ENCODE measurements around the gene SATB2.

SATB2 gene

DNA sequence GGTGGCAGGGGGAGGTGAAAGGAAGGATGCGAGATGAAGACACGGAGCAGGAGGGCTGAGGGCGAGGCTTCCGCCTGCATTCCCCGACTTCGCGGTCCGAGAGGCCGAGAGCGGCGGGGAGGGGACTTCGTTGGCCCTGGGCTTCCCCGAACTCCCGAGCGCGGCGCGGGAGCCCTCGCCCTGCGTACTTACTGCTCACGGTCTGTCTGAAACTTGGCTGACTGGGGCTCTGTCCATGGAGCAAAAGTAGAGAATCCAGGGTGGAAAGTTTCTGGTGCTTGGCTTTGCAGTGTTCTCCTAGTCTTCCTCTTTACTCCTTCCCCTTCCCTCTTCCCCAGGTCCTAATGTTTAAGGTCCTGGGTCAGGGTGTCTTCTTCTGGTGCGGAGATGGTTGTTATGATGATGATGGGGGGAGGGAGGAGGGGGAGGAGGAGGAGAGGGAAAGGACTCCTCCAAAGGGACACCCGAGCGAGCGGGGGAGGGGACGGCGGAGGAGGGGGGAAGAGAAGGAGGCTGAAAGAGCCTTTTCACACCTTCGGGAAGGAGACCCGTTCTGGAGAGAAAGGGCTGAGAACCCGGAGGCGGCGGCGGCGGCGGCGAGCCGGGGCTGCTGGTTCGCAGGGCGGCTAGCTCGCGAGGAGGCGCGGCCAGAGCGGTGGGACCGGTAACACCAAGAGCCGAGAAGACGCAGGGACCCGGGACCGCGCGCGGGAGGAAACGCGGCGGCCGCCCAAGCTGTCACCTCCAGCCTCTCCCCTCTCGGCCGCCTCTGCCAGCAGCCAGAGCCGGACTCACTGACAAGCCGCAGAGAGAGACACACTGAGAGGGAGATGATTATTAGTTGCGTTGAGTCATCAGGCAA lies at the start of gene SATB2:
SATB2 (minus strand) TSS at position 793 of the 862 bp plus-strand sequence. CDS start 1,902 bp downstream, outside the sequence.
- no peak for DNase-seq

DNA sequence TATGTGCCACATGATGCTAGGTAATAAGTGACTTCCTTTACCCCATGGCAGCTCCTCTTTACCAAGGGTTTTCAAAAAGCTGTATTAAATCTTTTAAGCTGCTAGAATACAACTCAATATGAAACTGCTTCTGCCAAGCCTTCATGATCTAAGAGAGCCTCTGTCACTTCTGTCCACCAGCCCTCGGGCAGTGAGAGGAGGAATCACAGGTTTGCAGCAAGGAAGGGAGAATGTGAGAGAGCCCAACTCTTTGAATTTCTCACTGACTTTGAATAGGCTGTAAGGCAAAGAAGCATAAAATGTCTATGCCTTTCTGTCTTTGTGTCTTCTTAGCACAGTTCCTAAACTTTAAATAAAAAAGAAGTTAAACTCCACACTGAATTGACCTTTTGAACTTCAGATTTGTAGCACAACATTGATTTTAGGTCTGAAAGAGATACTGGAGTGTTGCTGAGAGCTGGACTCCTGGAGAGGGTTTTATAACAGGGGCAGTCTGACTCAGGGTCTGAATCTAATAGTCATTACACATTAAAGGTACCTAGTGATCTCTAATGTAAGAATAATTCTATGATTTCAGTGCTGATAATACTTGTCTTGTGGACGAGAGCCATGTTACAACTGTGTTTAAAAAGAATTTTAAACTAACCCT lies 48.1 kb upstream of the SATB2 start:
- DNase-seq: no peak

DNA sequence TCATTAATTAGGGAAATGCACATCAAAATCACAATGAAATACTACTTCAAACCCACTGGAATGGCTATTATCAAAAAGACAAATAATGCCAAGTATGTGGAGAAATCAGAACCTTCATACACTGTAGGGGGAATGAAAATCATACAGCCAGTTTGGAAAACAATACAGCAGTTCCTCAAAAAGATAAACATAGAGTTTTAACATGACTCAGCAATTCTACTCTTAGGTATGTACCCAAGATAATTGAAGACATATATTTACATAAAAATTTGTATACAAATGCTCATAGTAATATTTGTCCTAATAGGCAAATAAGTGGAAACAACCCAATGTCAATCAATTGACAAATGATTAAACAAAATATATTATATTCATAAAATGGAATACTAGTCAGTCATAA lies 45.4 kb upstream of the SATB2 start:
- no peak for DNase-seq

DNA sequence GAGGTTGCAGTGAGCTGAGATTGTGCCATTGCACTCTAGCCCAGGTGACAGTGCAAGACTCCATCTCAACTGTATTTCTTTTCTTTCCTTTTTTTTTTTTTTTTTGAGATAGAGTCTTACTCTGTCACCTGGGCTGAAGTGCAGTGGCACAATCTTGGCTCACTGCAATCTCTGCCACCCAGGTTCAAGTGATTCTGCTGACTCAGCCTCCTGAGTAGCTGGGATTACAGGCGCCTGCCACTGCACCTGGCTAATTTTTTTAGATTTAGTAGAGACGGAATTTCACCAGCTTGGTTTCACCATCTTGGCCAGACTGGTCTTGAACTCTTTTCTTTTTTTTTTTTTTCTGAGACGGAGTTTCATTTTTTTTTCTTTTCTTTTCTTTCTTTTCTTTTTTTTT lies 41.3 kb upstream of the SATB2 start:
- no peak for DNase-seq

DNA sequence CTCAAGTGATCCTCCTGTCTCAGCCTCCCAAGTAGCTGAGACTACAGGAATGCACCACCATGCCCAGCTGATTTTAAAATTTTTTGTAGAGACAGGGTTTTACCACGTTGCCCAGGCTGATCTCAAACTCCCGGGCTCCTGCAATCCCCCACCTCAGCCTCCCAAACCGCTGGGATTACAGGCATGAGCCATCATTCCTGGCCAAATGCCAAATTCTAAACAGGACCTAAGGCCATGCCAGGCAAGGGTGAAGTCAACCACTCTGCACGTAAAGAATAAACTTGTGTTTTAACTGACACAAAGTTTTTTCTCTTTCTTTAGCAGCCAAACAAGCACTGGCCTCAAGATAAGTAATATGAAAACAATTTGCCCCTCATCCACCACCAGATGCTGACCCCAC lies 37.4 kb upstream of the SATB2 start:
- DNase-seq: no peak

DNA sequence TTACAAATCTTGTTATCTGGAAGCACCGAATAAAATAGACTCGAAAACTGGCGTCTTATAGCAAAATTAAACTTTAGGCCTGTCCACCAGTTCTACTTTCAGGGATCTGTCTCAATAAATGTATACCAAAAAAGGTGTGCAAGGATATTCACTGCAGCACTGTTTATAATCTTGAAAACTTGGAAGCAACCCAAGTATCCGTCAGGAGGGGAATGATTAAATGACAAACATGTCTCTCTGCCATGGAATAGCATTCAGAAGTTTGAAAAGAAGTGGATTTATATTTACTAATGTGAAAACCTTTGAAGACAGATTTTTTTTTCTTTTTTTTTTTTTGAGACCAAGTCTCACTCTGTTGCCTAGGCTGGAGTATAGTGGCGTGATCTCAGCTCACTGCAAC lies 32.3 kb upstream of the SATB2 start:
- DNase-seq: no peak

DNA sequence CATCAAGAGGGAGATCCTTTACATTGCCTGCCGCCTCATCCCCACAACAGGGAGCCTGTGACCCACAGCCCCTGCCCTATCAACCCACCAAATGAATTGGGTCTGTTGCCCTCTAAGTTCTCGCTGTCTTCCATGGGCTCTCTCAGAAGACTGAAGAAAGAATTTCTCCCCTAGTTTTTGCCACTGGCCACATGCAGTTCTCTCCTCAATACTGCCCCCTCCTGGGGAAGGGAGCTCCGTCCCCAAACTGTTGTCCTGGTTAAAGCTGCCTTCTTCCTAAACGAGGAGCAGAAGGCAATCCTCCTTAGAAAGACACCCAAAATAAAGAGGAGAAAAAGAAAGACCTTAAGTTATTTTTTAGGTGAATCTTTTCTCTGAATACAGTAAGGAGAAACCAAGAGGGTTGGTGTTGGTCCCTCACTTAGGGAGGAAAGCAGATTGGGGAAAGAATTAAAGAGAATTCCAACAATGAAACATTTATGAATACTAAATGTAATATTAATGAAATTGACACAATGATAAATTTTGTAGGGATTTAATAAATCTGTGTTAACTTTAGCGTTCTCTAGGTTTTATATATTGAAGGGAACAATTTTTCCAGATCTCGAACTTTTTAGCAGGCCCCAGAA lies 31.1 kb upstream of the SATB2 start:
- peak; percentile 4 for DNase-seq

DNA sequence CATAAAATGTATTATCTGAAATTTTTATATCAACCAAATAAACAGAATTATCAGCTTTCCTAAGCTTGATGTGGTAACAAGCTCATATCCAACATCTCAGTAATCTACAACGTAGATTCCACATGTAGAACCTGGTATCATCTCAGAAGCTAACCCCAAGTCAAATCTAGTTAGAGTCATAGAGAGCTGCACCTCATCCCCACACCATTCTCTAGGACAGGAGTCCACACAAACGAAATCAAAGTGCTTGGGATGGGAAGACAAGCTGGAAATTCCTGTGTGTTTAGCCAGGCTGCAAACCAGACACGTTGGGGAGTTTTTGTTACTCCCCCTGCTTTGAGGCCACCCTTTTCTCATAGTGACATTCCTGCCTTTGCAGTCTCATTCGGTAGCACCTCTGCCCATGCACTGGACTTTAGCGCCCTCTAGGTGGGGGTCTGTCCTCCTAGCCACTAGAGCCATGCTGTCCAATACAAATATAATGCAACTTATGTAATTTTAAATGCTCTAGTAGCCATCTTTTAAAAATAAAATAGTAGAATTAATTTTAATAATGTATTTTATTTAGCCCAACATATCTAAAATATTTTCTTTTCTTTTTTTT lies 28.1 kb upstream of the SATB2 start:
- peak; percentile 16 for DNase-seq

DNA sequence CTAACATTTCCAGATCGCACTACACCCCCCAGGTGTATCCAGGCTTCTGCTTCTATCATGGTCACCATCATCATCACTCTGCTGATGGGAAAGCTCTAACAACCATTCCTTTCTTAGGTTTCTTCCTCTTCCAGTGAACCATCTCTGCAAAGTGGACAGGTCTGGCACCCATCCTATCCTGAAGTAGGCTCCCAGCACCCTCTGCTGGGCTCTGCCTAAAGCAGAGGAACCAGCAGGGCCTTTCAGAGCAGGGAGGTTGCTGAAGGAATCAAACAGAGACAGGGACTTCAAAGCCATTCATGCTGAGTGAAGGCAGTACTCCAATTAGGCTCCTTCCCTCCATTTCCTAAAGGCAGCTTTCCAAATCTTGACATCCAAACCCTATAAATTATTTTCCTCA lies 27.2 kb upstream of the SATB2 start:
- DNase-seq: no peak

DNA sequence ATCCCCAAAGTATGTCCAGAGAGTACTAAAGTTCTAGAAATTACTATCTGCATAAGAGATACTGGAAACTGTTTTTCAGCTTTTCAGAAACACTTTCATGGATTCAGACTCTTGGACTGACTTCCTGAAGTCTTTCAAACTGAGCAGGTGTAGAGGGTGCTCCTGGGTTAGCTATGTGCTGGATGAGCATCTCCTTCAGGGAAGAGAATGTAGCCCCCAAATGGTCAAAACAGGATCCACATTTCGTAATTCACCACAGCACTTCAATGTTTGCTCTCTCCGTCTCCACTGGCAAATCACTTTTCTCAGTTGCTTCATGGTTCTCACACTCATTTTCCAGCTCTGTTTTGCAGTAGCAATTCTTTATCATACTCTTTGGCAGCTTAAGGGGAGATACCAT lies 23.2 kb upstream of the SATB2 start:
- no peak for DNase-seq

DNA sequence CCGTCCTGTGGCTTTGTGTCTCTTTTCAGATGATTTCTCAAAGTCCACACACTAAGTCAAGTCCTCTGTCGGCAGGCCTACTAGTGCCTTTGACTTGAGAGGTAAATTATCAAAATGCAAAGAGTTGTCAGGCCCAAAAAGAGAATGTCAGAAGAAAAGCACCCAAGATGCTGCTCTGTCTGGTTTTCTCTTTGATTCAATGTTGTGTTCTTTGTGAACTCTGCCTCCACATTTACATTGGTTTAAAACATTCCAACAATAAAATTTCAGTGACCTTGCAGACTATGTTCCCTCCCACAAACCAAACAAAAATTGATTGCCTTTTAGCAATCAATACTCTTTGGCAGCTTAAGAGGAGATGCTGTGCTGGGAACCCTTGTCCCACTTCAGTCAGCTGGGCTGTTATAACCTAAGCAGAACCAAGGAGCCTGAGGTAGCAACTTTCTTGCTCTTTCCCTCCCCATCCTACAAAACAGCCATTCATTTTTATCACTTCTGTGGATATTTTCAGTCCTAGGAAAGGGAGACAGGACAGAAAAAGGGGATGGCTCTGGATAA lies 19.6 kb upstream of the SATB2 start:
- no peak for DNase-seq

DNA sequence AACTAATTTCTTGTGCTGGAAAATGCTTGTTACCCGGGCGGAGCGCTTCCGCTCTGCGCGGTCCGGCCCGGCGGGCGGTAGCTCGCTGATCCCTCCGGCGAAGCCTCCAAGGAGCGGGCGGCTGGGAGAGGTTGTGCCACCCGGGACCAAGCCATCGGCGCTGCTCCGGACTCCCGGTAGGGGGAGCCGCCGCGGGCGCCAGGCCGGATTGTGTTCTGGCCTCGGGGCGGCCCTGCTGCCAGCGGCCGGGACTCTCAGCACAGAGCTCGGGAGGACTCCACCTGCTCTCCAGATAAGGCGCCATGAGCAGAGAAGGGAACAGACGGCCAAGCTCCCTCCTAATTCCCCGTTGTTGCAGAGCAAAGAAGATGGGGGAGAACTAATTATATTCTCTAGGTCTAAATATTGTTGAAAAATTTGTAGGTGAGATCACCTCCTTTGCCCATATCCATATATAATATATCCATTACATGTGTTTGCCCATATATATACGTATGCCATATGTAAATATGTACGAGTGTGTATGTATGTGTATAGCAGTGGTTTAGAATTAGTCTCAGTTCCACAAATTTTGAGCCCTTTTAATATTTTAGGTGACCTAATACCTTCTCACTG lies 13.8 kb upstream of the SATB2 start:
- no peak for DNase-seq

DNA sequence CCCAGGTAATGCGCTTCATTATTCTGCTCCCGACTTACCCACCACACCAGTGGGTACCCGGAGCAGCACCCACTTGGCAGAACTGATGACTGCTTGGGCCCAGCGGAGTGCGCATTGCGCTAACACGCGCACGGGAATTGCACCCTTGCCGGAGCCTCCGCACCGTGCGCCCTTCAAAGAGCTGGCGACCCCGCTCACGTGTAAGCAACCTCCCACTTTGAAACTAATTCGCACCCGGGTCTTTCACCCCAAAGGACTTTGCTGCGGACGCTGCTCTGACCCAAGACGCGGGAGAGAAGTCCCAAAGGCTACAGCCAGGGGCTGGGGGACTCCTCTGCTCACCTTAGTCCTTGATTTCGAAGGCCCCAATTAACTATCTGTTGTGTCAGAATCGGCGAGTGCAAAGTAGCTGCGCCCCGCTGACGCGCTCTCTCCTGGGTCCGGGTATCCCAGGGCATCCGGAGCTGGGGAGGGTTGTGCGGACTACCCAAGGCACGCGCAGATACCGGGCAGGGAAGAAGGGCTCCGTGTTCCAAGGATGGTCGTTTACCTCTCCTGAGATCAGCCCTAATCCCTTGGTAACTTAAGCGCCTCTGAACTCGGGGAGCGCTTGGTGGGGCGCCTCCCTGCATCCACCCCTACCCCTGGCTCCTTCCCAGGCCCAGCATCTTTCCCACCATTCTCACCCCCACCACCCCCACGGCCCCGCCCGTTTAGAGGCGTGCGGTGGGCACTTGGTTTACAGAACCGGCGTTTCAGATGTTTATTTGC lies 13.1 kb upstream of the SATB2 start:
- no peak for DNase-seq

DNA sequence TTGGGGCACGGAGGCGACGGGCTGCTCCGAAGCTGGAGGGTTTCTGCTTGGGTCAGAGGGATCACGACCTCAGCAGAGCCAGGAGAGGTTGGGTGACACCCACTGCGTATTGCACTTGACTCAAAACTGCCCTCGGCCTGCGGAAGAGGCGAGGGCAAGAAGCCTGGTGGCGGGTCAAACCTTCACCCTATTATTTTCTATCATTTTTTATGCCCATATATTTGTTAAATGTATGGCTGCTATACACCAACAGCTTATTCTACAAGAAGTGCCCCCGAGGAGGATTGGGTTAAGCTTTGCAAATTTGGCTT lies 12.6 kb upstream of the SATB2 start:
- no peak for DNase-seq

DNA sequence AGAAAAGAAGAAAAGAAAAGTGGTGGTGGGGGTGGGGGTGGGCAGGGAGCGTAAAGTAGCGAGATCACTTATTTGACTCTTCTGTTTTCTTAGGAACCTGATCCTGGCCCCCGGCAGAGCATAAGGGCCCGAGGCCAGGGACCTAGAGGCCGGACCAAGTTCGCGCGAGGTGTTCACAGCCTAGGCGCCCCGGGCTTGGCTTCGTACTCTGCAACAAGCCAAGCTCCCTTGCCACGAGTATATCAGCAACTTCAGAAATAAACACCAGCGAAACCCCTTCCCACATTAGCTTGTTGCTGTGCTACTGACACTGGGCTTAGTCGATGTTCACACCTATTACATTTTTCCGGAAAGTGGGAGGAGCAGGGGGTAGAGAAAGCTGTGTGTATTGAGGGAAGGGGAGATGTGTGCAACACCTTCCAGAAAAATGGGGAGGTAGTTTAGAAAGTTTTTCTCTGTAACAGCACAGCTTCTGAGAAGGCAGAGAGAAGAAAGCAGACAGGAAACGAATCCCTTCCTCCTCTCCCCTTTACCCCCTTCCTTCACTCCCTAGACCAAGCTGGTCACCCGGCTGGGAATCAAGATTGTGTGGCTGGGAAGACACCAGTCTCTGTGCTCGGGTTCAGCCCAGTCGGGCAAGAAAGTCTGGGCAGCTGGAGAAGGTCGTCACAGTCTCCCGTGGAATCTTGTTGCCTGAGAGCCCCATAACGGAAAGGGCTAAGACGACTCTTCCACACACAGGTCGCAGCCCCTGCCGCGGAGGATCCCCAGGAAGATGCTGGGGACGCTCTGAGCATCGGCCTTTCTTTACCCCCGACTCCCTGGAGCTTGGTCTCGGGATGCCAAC lies 12.0 kb upstream of the SATB2 start:
- DNase-seq: no peak

DNA sequence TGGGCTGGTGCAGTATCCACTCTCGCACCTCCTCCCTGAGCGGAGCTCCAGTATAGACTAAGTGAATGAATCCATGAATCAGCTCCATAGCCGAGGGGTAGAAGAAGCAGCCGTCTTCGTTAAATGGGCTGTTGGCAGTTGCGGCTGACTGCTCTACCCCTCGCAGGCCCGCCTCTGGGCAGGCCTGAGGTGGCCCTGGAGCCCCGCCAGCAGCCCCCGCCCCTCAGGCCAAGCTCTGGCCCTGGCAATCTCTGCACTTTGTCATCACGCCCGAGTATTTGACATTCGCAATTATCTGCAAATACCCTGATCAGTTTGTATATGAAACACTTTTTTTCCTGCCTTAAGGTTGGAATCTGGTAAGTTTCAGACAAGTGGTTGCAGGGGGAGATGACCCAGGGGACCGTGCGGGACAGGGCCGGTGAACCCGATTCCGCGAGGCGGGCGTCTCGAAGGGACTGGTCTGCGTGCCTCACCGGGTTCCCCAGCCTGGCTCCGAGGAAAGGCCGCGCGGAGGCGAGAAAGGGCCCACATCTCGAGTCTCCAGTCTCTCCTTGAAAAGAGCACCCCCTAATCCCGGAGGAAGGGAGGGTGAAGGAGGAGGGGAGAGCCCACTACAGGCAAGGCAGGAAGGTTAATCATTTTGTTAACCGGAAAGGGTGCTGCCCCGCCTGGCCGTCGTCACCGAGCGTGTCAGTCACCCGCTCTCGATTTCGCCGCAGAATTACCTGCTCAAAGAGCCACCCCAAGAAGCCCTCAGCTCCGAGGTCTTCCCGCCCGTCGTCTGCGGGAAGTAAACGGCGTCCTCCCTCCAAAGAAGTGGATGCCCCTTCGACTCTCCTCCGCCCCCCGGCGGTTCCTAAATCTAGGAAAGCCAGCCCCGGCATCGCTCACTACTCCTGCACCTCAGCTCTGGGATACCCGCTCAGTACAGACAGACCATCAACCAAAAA lies 11.1 kb upstream of the SATB2 start:
- DNase-seq: no peak

DNA sequence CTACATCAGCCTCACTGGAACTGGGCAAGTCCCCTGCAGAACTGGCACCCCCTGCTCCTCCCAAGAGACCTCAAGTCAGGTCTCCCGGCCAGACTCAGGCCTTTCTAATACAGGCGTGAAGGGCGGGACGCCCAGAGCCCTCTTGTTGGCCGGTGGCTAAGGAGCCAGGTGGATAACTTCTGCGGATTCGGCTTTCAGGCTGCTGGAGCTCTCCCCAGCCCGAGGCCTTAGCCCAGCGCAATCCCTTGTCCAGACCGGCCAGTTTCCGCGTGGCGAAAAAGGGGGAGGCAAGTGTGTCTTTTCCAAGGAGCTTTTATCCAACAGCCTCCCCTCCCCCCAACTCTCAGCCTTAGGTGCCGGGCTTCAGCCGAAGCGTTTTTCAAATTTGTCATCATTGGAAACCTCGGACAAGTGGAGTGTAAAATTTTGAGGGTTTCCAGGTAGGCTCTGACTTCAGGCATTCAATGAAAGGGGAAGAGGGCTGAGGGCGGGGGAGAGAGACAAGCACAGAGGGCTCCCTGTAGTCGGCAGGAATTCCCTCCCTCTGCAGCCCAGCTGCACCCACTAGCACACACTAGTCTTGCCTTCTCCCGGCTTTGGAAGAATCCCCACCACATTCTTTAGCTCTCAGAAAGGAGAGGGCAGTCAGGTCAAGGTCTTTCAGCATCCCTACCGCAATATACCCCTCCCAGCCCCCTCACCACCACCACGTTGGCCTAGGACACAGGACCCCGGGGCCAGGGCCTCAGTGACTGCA lies 9.5 kb upstream of the SATB2 start:
- no peak for DNase-seq

DNA sequence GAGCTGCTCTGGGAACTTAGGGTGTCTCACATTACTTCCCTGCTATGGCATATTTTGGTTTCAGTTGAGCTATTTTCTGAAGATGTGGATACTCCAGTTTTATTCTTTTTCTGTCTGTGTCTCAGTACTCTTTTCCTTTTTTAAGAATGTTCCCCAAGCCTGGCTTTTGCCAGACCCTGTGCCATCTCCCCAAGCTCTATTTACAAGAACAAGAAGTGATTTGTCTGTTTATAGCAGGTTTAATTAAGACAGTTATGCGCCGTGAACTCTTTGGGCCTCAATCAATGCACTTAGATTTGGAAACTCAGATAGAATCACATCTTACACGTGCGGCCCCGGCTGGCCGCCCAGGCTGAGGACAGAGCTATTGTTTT lies 8.9 kb upstream of the SATB2 start:
- no peak for DNase-seq

DNA sequence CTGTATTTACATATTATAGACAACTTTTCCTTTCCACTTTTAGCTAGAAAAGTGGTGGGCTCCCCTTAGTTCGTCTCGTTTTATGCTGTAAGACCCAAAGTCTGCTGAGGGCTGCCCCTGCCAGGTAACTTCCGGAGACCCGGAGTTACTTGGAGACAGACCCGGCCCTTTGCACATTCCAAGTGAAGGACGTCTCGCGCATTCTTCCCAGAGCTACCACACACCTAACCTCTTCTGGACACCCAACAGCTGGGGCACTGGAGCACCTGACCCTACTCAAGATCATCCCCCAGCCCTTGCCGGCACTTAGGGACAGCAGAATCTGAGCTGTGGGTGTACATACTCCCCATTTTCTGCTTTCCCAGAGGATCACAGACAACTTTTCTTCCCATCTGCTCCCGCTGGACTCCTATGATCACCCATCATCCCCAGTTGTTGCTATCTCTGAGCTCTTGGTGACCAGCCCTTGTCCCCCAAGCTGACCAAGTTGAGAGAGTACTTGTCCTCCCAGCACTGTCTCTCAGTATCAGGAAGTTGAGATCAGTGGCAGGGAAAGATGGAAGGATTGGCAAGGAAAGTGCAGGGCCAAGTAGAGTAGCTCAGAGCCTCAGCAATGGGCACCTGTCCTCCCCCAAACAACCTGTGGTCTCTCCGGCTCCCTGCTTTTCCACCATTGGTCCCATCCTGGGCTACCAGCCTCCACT lies 8.4 kb upstream of the SATB2 start:
- no peak for DNase-seq

All from NCI-H1048 (cell line).